ENCODE measurements around the gene C1QL1. TPM values are rescaled to one million over a fixed set of nuclear protein-coding genes. Genes with fewer than 3 reads are reported as not detected.

Gene C1QL1
- polyA plus RNA-seq, 1 donor from 2014 or later, result 0.19 TPM

GRCh38 chr17:45003877-45004276, 35.8 kb upstream of the C1QL1 start:
- Histone ChIP-seq H3K4me2 (ENCODE audit: low read length) (no peak overlapping the region), H3K79me2 (replicated peaks; ENCODE audit: insufficient read depth, low read length) (no peaks in the 10 kb centered on the region)

DNA sequence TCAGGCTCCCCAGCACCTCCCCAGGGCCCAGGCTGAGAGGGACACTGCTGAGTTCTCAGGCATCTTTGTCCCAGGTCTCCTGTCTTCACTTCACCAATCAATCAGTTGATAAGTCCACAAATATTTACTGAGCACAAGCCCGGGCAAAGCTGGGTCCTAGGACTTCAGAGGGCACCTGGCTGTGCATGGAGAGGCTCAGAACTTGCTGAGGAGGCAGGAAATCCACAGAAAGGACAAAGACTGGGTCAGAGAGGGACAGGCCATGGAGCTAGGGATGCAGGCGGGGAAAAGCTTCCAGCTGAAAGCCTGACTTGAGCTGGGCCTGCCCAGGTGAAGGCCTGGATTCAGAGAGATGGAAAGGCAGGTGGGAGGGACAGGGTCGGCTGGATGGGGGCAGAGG, 33.2 kb upstream of the C1QL1 start:
- H3K9ac ChIP-seq (ENCODE audit: low read length), result no peak overlapping the region
- H3F3A ChIP-seq (ENCODE audit: insufficient read depth, low read length, poor library complexity, severe bottlenecking), result no peaks in the 10 kb centered on the region
- H3K9me2 ChIP-seq (ENCODE audit: insufficient read depth, low read length), result no peaks in the 10 kb centered on the region
- no peaks in the 10 kb centered on the region for H3K36me3 ChIP-seq (ENCODE audit: insufficient read depth, low read length)
- H3K27me3 ChIP-seq (ENCODE audit: insufficient read depth, low read depth, low read length), result no peaks in the 10 kb centered on the region
- H3K79me2 ChIP-seq (replicated peaks; ENCODE audit: insufficient read depth, low read length), result no peaks in the 10 kb centered on the region
- no peak overlapping the region for H3K4me3 ChIP-seq (ENCODE audit: low read length)
- no peak overlapping the region for H3K4me2 ChIP-seq (ENCODE audit: low read length)
- no peak overlapping the region for H3K27ac ChIP-seq (ENCODE audit: low read length)
- no peaks in the 10 kb centered on the region for H3K9me3 ChIP-seq (ENCODE audit: low read length)
- no peaks in the 10 kb centered on the region for H4K20me1 ChIP-seq (ENCODE audit: insufficient read depth)
- H2AFZ ChIP-seq (ENCODE audit: low read depth, low read length), result no peak overlapping the region
- TF ChIP-seq EZH2 (IDR thresholded peaks at IDR 0.05; ENCODE audit: borderline replicate concordance, insufficient read depth, low read length, poor library complexity, severe bottlenecking), result no peak
- TF ChIP-seq EP300 (conservative IDR thresholded peaks at IDR 0.05; ENCODE audit: poor library complexity, severe bottlenecking), result no peak
- no peak for TF ChIP-seq POLR2AphosphoS5 (IDR thresholded peaks at IDR 0.05)
- TF ChIP-seq TAF1 (IDR thresholded peaks at IDR 0.05; ENCODE audit: low read depth), result no peak
- TF ChIP-seq MXI1 (conservative IDR thresholded peaks at IDR 0.05; ENCODE audit: poor library complexity, severe bottlenecking), result no peak
- no peak for TF ChIP-seq SMC3 (conservative IDR thresholded peaks at IDR 0.05; ENCODE audit: poor library complexity)
- no peak for TF ChIP-seq RAD21 (conservative IDR thresholded peaks at IDR 0.05)
- TF ChIP-seq, protein P1, sequence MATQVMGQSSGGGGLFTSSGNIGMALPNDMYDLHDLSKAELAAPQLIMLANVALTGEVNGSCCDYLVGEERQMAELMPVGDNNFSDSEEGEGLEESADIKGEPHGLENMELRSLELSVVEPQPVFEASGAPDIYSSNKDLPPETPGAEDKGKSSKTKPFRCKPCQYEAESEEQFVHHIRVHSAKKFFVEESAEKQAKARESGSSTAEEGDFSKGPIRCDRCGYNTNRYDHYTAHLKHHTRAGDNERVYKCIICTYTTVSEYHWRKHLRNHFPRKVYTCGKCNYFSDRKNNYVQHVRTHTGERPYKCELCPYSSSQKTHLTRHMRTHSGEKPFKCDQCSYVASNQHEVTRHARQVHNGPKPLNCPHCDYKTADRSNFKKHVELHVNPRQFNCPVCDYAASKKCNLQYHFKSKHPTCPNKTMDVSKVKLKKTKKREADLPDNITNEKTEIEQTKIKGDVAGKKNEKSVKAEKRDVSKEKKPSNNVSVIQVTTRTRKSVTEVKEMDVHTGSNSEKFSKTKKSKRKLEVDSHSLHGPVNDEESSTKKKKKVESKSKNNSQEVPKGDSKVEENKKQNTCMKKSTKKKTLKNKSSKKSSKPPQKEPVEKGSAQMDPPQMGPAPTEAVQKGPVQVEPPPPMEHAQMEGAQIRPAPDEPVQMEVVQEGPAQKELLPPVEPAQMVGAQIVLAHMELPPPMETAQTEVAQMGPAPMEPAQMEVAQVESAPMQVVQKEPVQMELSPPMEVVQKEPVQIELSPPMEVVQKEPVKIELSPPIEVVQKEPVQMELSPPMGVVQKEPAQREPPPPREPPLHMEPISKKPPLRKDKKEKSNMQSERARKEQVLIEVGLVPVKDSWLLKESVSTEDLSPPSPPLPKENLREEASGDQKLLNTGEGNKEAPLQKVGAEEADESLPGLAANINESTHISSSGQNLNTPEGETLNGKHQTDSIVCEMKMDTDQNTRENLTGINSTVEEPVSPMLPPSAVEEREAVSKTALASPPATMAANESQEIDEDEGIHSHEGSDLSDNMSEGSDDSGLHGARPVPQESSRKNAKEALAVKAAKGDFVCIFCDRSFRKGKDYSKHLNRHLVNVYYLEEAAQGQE (IDR thresholded peaks at IDR 0.05; ENCODE audit: borderline replicate concordance), result no peak
- TF ChIP-seq, protein P2, sequence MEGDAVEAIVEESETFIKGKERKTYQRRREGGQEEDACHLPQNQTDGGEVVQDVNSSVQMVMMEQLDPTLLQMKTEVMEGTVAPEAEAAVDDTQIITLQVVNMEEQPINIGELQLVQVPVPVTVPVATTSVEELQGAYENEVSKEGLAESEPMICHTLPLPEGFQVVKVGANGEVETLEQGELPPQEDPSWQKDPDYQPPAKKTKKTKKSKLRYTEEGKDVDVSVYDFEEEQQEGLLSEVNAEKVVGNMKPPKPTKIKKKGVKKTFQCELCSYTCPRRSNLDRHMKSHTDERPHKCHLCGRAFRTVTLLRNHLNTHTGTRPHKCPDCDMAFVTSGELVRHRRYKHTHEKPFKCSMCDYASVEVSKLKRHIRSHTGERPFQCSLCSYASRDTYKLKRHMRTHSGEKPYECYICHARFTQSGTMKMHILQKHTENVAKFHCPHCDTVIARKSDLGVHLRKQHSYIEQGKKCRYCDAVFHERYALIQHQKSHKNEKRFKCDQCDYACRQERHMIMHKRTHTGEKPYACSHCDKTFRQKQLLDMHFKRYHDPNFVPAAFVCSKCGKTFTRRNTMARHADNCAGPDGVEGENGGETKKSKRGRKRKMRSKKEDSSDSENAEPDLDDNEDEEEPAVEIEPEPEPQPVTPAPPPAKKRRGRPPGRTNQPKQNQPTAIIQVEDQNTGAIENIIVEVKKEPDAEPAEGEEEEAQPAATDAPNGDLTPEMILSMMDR (IDR thresholded peaks at IDR 0.05; ENCODE audit: poor library complexity, severe bottlenecking), result no peak

More at GRCh38 chr17:45003877-45004276, 35.8 kb upstream of the C1QL1 start:
- TF ChIP-seq EP300 (conservative IDR thresholded peaks at IDR 0.05; ENCODE audit: poor library complexity, severe bottlenecking), result no peak
- TF ChIP-seq SMC3 (conservative IDR thresholded peaks at IDR 0.05; ENCODE audit: poor library complexity), result no peak
- no peak for TF ChIP-seq RAD21 (conservative IDR thresholded peaks at IDR 0.05)
- TF ChIP-seq, protein P2 (IDR thresholded peaks at IDR 0.05; ENCODE audit: poor library complexity, severe bottlenecking), result no peak
- TF ChIP-seq MXI1 (conservative IDR thresholded peaks at IDR 0.05; ENCODE audit: poor library complexity, severe bottlenecking), result no peak
- no peak for TF ChIP-seq EZH2 (IDR thresholded peaks at IDR 0.05; ENCODE audit: borderline replicate concordance, insufficient read depth, low read length, poor library complexity, severe bottlenecking)
- TF ChIP-seq, protein P1 (IDR thresholded peaks at IDR 0.05; ENCODE audit: borderline replicate concordance), result no peak
- no peak for TF ChIP-seq TAF1 (IDR thresholded peaks at IDR 0.05; ENCODE audit: low read depth)
- no peak for TF ChIP-seq POLR2AphosphoS5 (IDR thresholded peaks at IDR 0.05)
- no peaks in the 10 kb centered on the region for H3K9me2 ChIP-seq (ENCODE audit: insufficient read depth, low read length)
- H3F3A ChIP-seq (ENCODE audit: insufficient read depth, low read length, poor library complexity, severe bottlenecking), result no peaks in the 10 kb centered on the region
- H3K36me3 ChIP-seq (ENCODE audit: insufficient read depth, low read length), result no peaks in the 10 kb centered on the region
- H3K27me3 ChIP-seq (ENCODE audit: insufficient read depth, low read depth, low read length), result no peaks in the 10 kb centered on the region
- H2AFZ ChIP-seq (ENCODE audit: low read depth, low read length), result no peak overlapping the region
- H3K27ac ChIP-seq (ENCODE audit: low read length), result no peak overlapping the region
- H3K9ac ChIP-seq (ENCODE audit: low read length), result no peak overlapping the region
- H3K4me3 ChIP-seq (ENCODE audit: low read length), result no peak overlapping the region
- H3K9me3 ChIP-seq (ENCODE audit: low read length), result no peaks in the 10 kb centered on the region
- no peaks in the 10 kb centered on the region for H4K20me1 ChIP-seq (ENCODE audit: insufficient read depth)

Data from neural cell (in vitro differentiated cells).